ENCODE measurements around the gene HDAC7.

HDAC7 gene

GRCh38 chr12:47805417-47805816, 14.3 kb downstream of the HDAC7 start:
- no peak overlapping the region for H3K27ac ChIP-seq

GRCh38 chr12:47804171-47804570, 15.5 kb downstream of the HDAC7 start:
- Histone ChIP-seq H3K4me3 (ENCODE audit: low read depth, low read length) (no peak overlapping the region), H3K27ac (no peak overlapping the region), H3K36me3 (no peaks in the 10 kb centered on the region), H3K9me3 (ENCODE audit: severe bottlenecking) (no peaks in the 10 kb centered on the region), H3K27me3 (ENCODE audit: insufficient read depth, low read depth, severe bottlenecking) (no peaks in the 10 kb centered on the region)
- no peak for DNase-seq
- no peak for TF ChIP-seq CTCF (IDR thresholded peaks at IDR 0.05; ENCODE audit: low read depth, low read length)

More at GRCh38 chr12:47805417-47805816, 14.3 kb downstream of the HDAC7 start:
- Histone ChIP-seq H3K27me3 (ENCODE audit: insufficient read depth, low read depth, severe bottlenecking) (no peaks in the 10 kb centered on the region), H3K36me3 (no peaks in the 10 kb centered on the region), H3K9me3 (ENCODE audit: severe bottlenecking) (no peaks in the 10 kb centered on the region), H3K4me3 (ENCODE audit: low read depth, low read length) (no peak overlapping the region)
- no peak for DNase-seq
- TF ChIP-seq CTCF (IDR thresholded peaks at IDR 0.05; ENCODE audit: low read depth, low read length) = no peak

- no peak for TF ChIP-seq CTCF (IDR thresholded peaks at IDR 0.05; ENCODE audit: low read depth, low read length)
- H3K27me3 ChIP-seq (ENCODE audit: insufficient read depth, low read depth, severe bottlenecking) = no peaks in the 10 kb centered on the region
- H3K4me3 ChIP-seq (ENCODE audit: low read depth, low read length) = no peak overlapping the region
- no peaks in the 10 kb centered on the region for H3K36me3 ChIP-seq
- H3K27ac ChIP-seq = no peak overlapping the region
- DNase-seq = no peak
- H3K9me3 ChIP-seq (ENCODE audit: severe bottlenecking) = no peaks in the 10 kb centered on the region
These were observed 16.4 kb downstream of the HDAC7 start for GRCh38 chr12:47803191-47803875.

GRCh38 chr12:47802312-47802711, 17.4 kb downstream of the HDAC7 start:
- H3K27me3 ChIP-seq (ENCODE audit: insufficient read depth, low read depth, severe bottlenecking) = no peaks in the 10 kb centered on the region
- DNase-seq = no peak
- no peak overlapping the region for H3K27ac ChIP-seq
- no peaks in the 10 kb centered on the region for H3K9me3 ChIP-seq (ENCODE audit: severe bottlenecking)
- TF ChIP-seq CTCF (IDR thresholded peaks at IDR 0.05; ENCODE audit: low read depth, low read length) = peak; percentile 57
- H3K36me3 ChIP-seq = no peaks in the 10 kb centered on the region; the same call in 1 of the 2 replicates
- no peak overlapping the region for H3K4me3 ChIP-seq (ENCODE audit: low read depth, low read length)

GRCh38 chr12:47801904-47802246, 17.8 kb downstream of the HDAC7 start:
- TF ChIP-seq CTCF (IDR thresholded peaks at IDR 0.05; ENCODE audit: low read depth, low read length) = no peak
- DNase-seq = no peak
- H3K36me3 ChIP-seq = no peaks in the 10 kb centered on the region; the same call in 1 of the 2 replicates
- no peaks in the 10 kb centered on the region for H3K27me3 ChIP-seq (ENCODE audit: insufficient read depth, low read depth, severe bottlenecking)
- H3K4me3 ChIP-seq (ENCODE audit: low read depth, low read length) = no peak overlapping the region
- no peak overlapping the region for H3K27ac ChIP-seq
- no peaks in the 10 kb centered on the region for H3K9me3 ChIP-seq (ENCODE audit: severe bottlenecking)
